ENCODE measurements around the gene APBB2.
"Not testable (repeated sequence)": the region's sequence is repeated elsewhere in the genome, so short reads cannot be mapped to it uniquely, and the experiment has no call there.

The APBB2 gene

GRCh38 chr4:40908297-40908696, 306.0 kb downstream of the APBB2 start:
- no peak for DNase-seq (ENCODE audit: low spot score)

- no peak for DNase-seq (ENCODE audit: low spot score)
Measured at GRCh38 chr4:40905414-40905813, 308.9 kb downstream of the APBB2 start.

- not testable (repeated sequence) for DNase-seq (ENCODE audit: low spot score)
Measured at GRCh38 chr4:40900531-40900930, 313.8 kb downstream of the APBB2 start.

GRCh38 chr4:40897557-40898203, 316.7 kb downstream of the APBB2 start:
- DNase-seq (ENCODE audit: low spot score) = peak; percentile 67

GRCh38 chr4:40890764-40891163, 323.6 kb downstream of the APBB2 start:
- no peak for DNase-seq (ENCODE audit: low spot score)

GRCh38 chr4:40890199-40890598, 324.1 kb downstream of the APBB2 start:
- no peak for DNase-seq (ENCODE audit: low spot score)

GRCh38 chr4:40888933-40889332, 325.4 kb downstream of the APBB2 start:
- DNase-seq (ENCODE audit: low spot score) = no peak

GRCh38 chr4:40887764-40888131, 326.6 kb downstream of the APBB2 start:
- peak; percentile 27 for DNase-seq (ENCODE audit: low spot score)

GRCh38 chr4:40886931-40887763, 327.2 kb downstream of the APBB2 start:
- no peak for DNase-seq (ENCODE audit: low spot score)

- DNase-seq (ENCODE audit: low spot score) = no peak
Measured at GRCh38 chr4:40881851-40882250, 332.5 kb downstream of the APBB2 start.

- DNase-seq (ENCODE audit: low spot score) = no peak
Measured at GRCh38 chr4:40881096-40881495, 333.2 kb downstream of the APBB2 start.

- no peak for DNase-seq (ENCODE audit: low spot score)
Measured at GRCh38 chr4:40878548-40879055, 335.7 kb downstream of the APBB2 start.

GRCh38 chr4:40877081-40877480, 337.3 kb downstream of the APBB2 start:
- DNase-seq (ENCODE audit: low spot score) = no peak

GRCh38 chr4:40875507-40876150, 338.7 kb downstream of the APBB2 start:
- no peak for DNase-seq (ENCODE audit: low spot score)

GRCh38 chr4:40874901-40875300, 339.4 kb downstream of the APBB2 start:
- DNase-seq (ENCODE audit: low spot score) = no peak

GRCh38 chr4:40874331-40874730, 340.0 kb downstream of the APBB2 start:
- DNase-seq (ENCODE audit: low spot score) = no peak

GRCh38 chr4:40871695-40872250, 342.6 kb downstream of the APBB2 start:
- DNase-seq (ENCODE audit: low spot score) = no peak

GRCh38 chr4:40870150-40870549, 344.2 kb downstream of the APBB2 start:
- no peak for DNase-seq (ENCODE audit: low spot score)

GRCh38 chr4:40865696-40866095, 348.6 kb downstream of the APBB2 start:
- DNase-seq (ENCODE audit: low spot score) = no peak

- DNase-seq (ENCODE audit: low spot score) = no peak
Measured at GRCh38 chr4:40864531-40864930, 349.8 kb downstream of the APBB2 start.

- no peak for DNase-seq (ENCODE audit: low spot score)
Measured at GRCh38 chr4:40858962-40859361, 355.4 kb downstream of the APBB2 start.

GRCh38 chr4:40857956-40858355, 356.4 kb downstream of the APBB2 start:
- DNase-seq (ENCODE audit: low spot score) = no peak
